ENCODE measurements around the gene SMIM5.
A peak's percentile ranks its signal among the peaks of the same experiment; 100 is the strongest.

SMIM5 gene

GRCh38 chr17:75624714-75625345 is 8.4 kb upstream of the SMIM5 start:
- TF ChIP-seq, protein P1, sequence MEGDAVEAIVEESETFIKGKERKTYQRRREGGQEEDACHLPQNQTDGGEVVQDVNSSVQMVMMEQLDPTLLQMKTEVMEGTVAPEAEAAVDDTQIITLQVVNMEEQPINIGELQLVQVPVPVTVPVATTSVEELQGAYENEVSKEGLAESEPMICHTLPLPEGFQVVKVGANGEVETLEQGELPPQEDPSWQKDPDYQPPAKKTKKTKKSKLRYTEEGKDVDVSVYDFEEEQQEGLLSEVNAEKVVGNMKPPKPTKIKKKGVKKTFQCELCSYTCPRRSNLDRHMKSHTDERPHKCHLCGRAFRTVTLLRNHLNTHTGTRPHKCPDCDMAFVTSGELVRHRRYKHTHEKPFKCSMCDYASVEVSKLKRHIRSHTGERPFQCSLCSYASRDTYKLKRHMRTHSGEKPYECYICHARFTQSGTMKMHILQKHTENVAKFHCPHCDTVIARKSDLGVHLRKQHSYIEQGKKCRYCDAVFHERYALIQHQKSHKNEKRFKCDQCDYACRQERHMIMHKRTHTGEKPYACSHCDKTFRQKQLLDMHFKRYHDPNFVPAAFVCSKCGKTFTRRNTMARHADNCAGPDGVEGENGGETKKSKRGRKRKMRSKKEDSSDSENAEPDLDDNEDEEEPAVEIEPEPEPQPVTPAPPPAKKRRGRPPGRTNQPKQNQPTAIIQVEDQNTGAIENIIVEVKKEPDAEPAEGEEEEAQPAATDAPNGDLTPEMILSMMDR (conservative IDR thresholded peaks at IDR 0.05; ENCODE audit: control insufficient read depth, insufficient read depth, low read depth, low read length): no peak
- H3K4me3 ChIP-seq (ENCODE audit: control insufficient read depth, low read depth, low read length): no peak overlapping the region
- no peak for DNase-seq (ENCODE audit: low read depth)

DNA sequence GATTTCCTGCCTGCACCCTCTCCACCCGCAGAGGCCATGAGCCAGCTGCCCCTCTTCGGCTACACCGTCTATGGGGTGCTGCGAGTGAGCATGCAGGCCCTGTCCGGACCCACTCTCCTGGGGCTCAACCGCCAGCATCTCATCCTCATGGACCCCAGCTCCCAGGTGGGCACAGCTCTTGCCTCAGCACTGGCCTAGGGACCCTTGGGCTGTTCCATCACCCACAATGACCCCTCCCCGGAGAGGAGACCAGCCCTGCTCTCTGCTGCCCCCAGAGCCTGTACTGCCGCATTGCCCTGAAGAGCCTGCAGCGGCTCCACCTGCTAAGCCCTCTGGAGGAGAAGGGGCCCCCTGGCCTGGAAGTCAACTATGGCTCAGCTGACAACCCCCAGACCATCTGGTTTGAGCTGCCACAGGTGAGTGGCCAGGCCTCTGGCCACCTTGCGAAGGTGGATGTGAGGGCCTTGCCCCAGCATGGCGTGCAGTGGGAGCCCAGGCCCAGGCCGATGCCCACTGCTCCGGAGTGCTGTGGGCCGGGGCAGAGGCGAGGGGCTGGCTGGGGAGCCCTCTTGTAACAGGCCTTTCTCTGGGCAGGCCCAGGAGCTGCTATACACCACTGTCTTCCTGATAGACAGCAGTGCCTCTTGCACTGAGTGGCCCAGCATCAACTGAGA is 7.3 kb upstream of the SMIM5 start:
- TF ChIP-seq, protein P1 (conservative IDR thresholded peaks at IDR 0.05; ENCODE audit: control insufficient read depth, insufficient read depth, low read depth, low read length): peak; percentile 71
- DNase-seq (ENCODE audit: low read depth): peak; percentile 11
- H3K4me3 ChIP-seq (ENCODE audit: control insufficient read depth, low read depth, low read length): no peak overlapping the region

- DNase-seq (ENCODE audit: low read depth): no peak
Measured at GRCh38 chr17:75626496-75627038, 6.7 kb upstream of the SMIM5 start.

GRCh38 chr17:75627094-75627493 is 6.1 kb upstream of the SMIM5 start:
- no peak for DNase-seq (ENCODE audit: low read depth)
- TF ChIP-seq, protein P1 (conservative IDR thresholded peaks at IDR 0.05; ENCODE audit: control insufficient read depth, insufficient read depth, low read depth, low read length): no peak
- H3K4me3 ChIP-seq (ENCODE audit: control insufficient read depth, low read depth, low read length): no peak overlapping the region

More at GRCh38 chr17:75626496-75627038, 6.7 kb upstream of the SMIM5 start:
- TF ChIP-seq, protein P1 (conservative IDR thresholded peaks at IDR 0.05; ENCODE audit: control insufficient read depth, insufficient read depth, low read depth, low read length): no peak
- H3K4me3 ChIP-seq (ENCODE audit: control insufficient read depth, low read depth, low read length): no peak overlapping the region

- H3K4me3 ChIP-seq (ENCODE audit: control insufficient read depth, low read depth, low read length): no peak overlapping the region
- no peak for DNase-seq (ENCODE audit: low read depth)
- TF ChIP-seq, protein P1 (conservative IDR thresholded peaks at IDR 0.05; ENCODE audit: control insufficient read depth, insufficient read depth, low read depth, low read length): no peak
Measured at GRCh38 chr17:75628425-75628824, 4.8 kb upstream of the SMIM5 start.

DNA sequence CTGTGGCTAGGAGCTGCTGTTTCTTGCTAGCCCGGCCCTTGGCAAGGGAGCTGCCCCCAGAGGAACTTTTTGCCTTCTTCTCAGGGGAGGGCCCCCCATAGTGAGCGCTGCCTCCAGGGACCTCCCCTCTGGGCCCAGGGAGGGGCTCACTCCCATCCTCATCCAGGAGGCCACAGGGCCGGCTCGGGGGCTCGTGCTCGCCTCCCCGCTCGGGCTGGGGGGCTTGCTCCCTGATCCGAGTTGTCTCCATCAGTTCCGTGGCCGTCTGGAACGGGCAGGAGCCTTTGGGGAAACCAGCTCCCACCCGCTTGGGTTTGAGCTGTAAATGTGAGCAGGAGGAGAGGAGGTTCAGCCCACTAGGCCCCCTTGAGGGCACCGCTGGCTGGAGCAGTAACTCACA is 4.1 kb upstream of the SMIM5 start:
- DNase-seq (ENCODE audit: low read depth): no peak
- H3K4me3 ChIP-seq (ENCODE audit: control insufficient read depth, low read depth, low read length): no peak overlapping the region
- TF ChIP-seq, protein P1 (conservative IDR thresholded peaks at IDR 0.05; ENCODE audit: control insufficient read depth, insufficient read depth, low read depth, low read length): no peak

Data from fibroblast of mammary gland (primary cell).